IMR-90 (cell line): ENCODE results near the gene MRPL58. TPM values are rescaled to one million over a fixed set of nuclear protein-coding genes. Genes with fewer than 3 reads are reported as not detected.

Experiments used
- ATAC-seq: fragments of 200-7000 bp; cut with Tn5 transposase; 2 replicates; pipeline ENCODE4 v1.9.1; 2020; ENCODE audit warnings: low read depth, mild to moderate bottlenecking, moderate library complexity
- BruUV-seq: library from RNA; stranded (reverse); fragments of 400-500 nt; replicated peaks from 2 replicates; lab custom pipeline; 2021; lab: Mats Ljungman, UMichigan
- CTCF ChIA-PET: fragments of 300-600 bp; formaldehyde crosslinking; extraction: SDS; loops from one replicate; lab custom pipeline; 2021; ENCODE audit warnings: antibody characterized with exemption; lab: Yijun Ruan, JAX
- POLR2A ChIA-PET: fragments of 300-600 bp; sonication (Branson Sonifier 250); formaldehyde crosslinking; loops from one replicate; lab custom pipeline; 2022; ENCODE audit warnings: antibody characterized with exemption; ENCODE audit not compliant: unreplicated experiment; lab: Charles Lee
- DNase-seq: peaks from one replicate; pipeline ENCODE4 v3.0.0; 2013
- H2AFZ ChIP-seq: replicated peaks from 2 replicates; pipeline ENCODE3; 2013; ENCODE audit warnings: low read length, mild to moderate bottlenecking; ENCODE audit not compliant: poor library complexity
- H2AK5ac ChIP-seq: 2 replicates; pipeline ENCODE4 v1.6.1; 2013; ENCODE audit warnings: low read depth, low read length, inconsistent platforms
- H2AK9ac ChIP-seq: replicated peaks from 2 replicates; pipeline ENCODE3; 2013; ENCODE audit warnings: mild to moderate bottlenecking, low read depth, low read length, moderate library complexity; ENCODE audit not compliant: poor library complexity
- H2BK120ac ChIP-seq: 2 replicates; pipeline ENCODE4 v1.6.1; 2013; ENCODE audit warnings: low read depth, low read length, inconsistent platforms
- H2BK15ac ChIP-seq: 3 replicates; pipeline ENCODE4 v1.6.1; 2013; ENCODE audit warnings: low read depth, low read length, inconsistent platforms
- H2BK20ac ChIP-seq: 2 replicates; pipeline ENCODE4 v1.6.1; 2013; ENCODE audit warnings: low read depth, mild to moderate bottlenecking, inconsistent platforms, low read length, moderate library complexity
- H2BK5ac ChIP-seq: 2 replicates; pipeline ENCODE4 v1.6.1; 2013; ENCODE audit warnings: mild to moderate bottlenecking, low read depth, low read length, inconsistent platforms; ENCODE audit not compliant: poor library complexity, severe bottlenecking
- H3K14ac ChIP-seq: replicated peaks from 2 replicates; pipeline ENCODE4 v1.6.1; 2013; ENCODE audit warnings: low read depth, low read length, inconsistent platforms
- H3K18ac ChIP-seq: 2 replicates; pipeline ENCODE4 v1.6.1; 2013; ENCODE audit warnings: low read depth, low read length, control low read depth
- H3K23ac ChIP-seq: 2 replicates; pipeline ENCODE4 v1.6.1; 2013; ENCODE audit warnings: low read depth, low read length, inconsistent platforms
- H3K27ac ChIP-seq: 2 replicates; pipeline ENCODE4 v1.5.1; 2013; ENCODE audit warnings: mild to moderate bottlenecking, control low read depth, low read length; ENCODE audit not compliant: insufficient read depth
- H3K27me3 ChIP-seq: 2 replicates; pipeline ENCODE4 v1.6.1; 2013; ENCODE audit warnings: low read length; ENCODE audit not compliant: control insufficient read depth, insufficient read depth
- H3K36me3 ChIP-seq: 2 replicates; pipeline ENCODE4 v1.6.1; 2013; ENCODE audit warnings: low read length, mixed read lengths; ENCODE audit not compliant: control insufficient read depth, insufficient read depth
- H3K4ac ChIP-seq: 2 replicates; pipeline ENCODE4 v1.6.1; 2013; ENCODE audit warnings: low read depth, low read length, inconsistent platforms
- H3K4me1 ChIP-seq: 2 replicates; pipeline ENCODE4 v1.6.1; 2013; ENCODE audit warnings: low read length, mixed read lengths; ENCODE audit not compliant: control insufficient read depth, insufficient read depth
- H3K4me2 ChIP-seq: 2 replicates; pipeline ENCODE4 v1.6.1; 2013; ENCODE audit warnings: low read depth, mild to moderate bottlenecking, control low read depth, low read length, moderate library complexity
- H3K4me3 ChIP-seq: 2 replicates; pipeline ENCODE4 v1.5.1; 2013; ENCODE audit warnings: low read depth, mild to moderate bottlenecking, control low read depth, low read length, moderate library complexity; ENCODE audit not compliant: insufficient read depth
- H3K56ac ChIP-seq: 2 replicates; pipeline ENCODE4 v1.6.1; 2013; ENCODE audit warnings: low read length, inconsistent platforms; ENCODE audit not compliant: insufficient read depth; ENCODE audit errors: extremely low read depth
- H3K79me1 ChIP-seq, 2 experiments: 2 replicates each; pipeline ENCODE4 v1.6.1; 2013; ENCODE audit warnings: low read length in 2 of 2, inconsistent platforms in 1 of 2, low read depth in 1 of 2
- H3K9ac ChIP-seq: 2 replicates; pipeline ENCODE4 v1.6.1; 2013; ENCODE audit warnings: low read depth, low read length, control low read depth
- H3K9me1 ChIP-seq: 2 replicates; pipeline ENCODE4 v1.6.1; 2013; ENCODE audit warnings: low read length, inconsistent platforms; ENCODE audit not compliant: insufficient read depth
- H3K9me3 ChIP-seq: 2 replicates; pipeline ENCODE4 v1.6.1; 2013; ENCODE audit warnings: low read length; ENCODE audit not compliant: control insufficient read depth, insufficient read depth
- H4K20me1 ChIP-seq: 2 replicates; pipeline ENCODE4 v1.6.1; 2013; ENCODE audit warnings: low read length, inconsistent platforms; ENCODE audit not compliant: insufficient read depth
- H4K5ac ChIP-seq: 2 replicates; pipeline ENCODE4 v1.6.1; 2013; ENCODE audit warnings: mild to moderate bottlenecking, low read depth, low read length, control low read depth
- H4K8ac ChIP-seq, 2 experiments: 2 replicates each; pipeline ENCODE4 v1.6.1; 2013; ENCODE audit warnings: low read depth in 2 of 2, low read length in 2 of 2, control low read depth in 1 of 2, inconsistent platforms in 1 of 2
- H4K91ac ChIP-seq: 2 replicates; pipeline ENCODE4 v1.6.1; 2013; ENCODE audit warnings: low read depth, low read length, inconsistent platforms; ENCODE audit not compliant: insufficient read depth
- BHLHE40 ChIP-seq: fragments of 150-350 bp; IDR thresholded peaks from 2 replicates; pipeline ENCODE4 v1.6.1; 2016; ENCODE audit warnings: mild to moderate bottlenecking, low read depth, low read length
- CEBPB ChIP-seq: IDR thresholded peaks from 2 replicates; pipeline ENCODE4 v1.6.1; 2012; ENCODE audit warnings: low read depth, low read length, improper control_type of control experiment
- FOS ChIP-seq: fragments of 150-350 bp; IDR thresholded peaks from 2 replicates; pipeline ENCODE4 v1.6.1; 2016; ENCODE audit warnings: low read depth, low read length
- MAFK ChIP-seq: IDR thresholded peaks from 2 replicates; pipeline ENCODE4 v1.6.1; 2012; ENCODE audit warnings: low read depth, low read length, improper control_type of control experiment
- MAZ ChIP-seq: IDR thresholded peaks from 2 replicates; pipeline ENCODE4 v1.6.1; 2012; ENCODE audit warnings: low read depth, mild to moderate bottlenecking, low read length, improper control_type of control experiment, moderate library complexity, borderline replicate concordance
- MXI1 ChIP-seq: IDR thresholded peaks from 2 replicates; pipeline ENCODE4 v1.6.1; 2012; ENCODE audit warnings: low read depth, mild to moderate bottlenecking, low read length, moderate library complexity, borderline replicate concordance
- NFE2L2 ChIP-seq: fragments of 150-350 bp; IDR thresholded peaks from 2 replicates; pipeline ENCODE4 v1.6.1; 2016; ENCODE audit warnings: low read depth, mild to moderate bottlenecking, low read length
- RAD21 ChIP-seq: IDR thresholded peaks from 2 replicates; pipeline ENCODE4 v1.6.1; 2012; ENCODE audit warnings: low read length, improper control_type of control experiment
- RFX5 ChIP-seq: IDR thresholded peaks from 2 replicates; pipeline ENCODE4 v1.8.0; 2012; ENCODE audit warnings: low read depth, mild to moderate bottlenecking, low read length, moderate library complexity
- SMC3 ChIP-seq: fragments of 150-350 bp; IDR thresholded peaks from 2 replicates; pipeline ENCODE4 v1.6.1; 2016; ENCODE audit warnings: low read depth, mild to moderate bottlenecking, antibody characterized with exemption, low read length, moderate library complexity
- WGBS, 2 experiments: methylation state at CpG; one replicate each; pipeline versions ENCODE4 v1.1.5 to v1.1.7; 2013; ENCODE audit warnings: missing lambda C conversion rate in 2 of 2; ENCODE audit not compliant: insufficient read length in 1 of 2; ENCODE audit errors: extremely low coverage in 2 of 2; 5-methylcytosine and 5-hydroxymethylcytosine counted together
- dilution Hi-C: fragments of 300-500 bp; cut with HindIII; formaldehyde crosslinking; loops from one replicate; pipeline ENCODE4 v1.14.3; 2018; ENCODE audit warnings: low sequenced_read_pairs; ENCODE audit not compliant: unreplicated experiment
- in situ Hi-C: fragments of 300-500 bp; cut with MboI; formaldehyde crosslinking; loops from 3 replicates; pipeline ENCODE4 v1.14.3; 2019; ENCODE audit warnings: low sequenced_read_pairs, inconsistent platforms, mixed read lengths
- intact Hi-C: fragments of 100-400 bp; cut with micrococcal nuclease; formaldehyde crosslinking; loops from 2 replicates; pipeline ENCODE4 v1.10.0; 2022
- polyA plus RNA-seq, 3 experiments: library from polyadenylated mRNA; depleted of rRNA; stranded (reverse); fragments of >200 nt; gene quantifications; 2 replicates each; pipeline ENCODE4 v1.2.3, GENCODE V29; 2012; ENCODE audit warnings: low replicate concordance in 1 of 3
- total RNA-seq: library from RNA; depleted of rRNA; stranded (reverse); fragments of >200 nt; gene quantifications from 2 replicates; pipeline ENCODE4 v1.2.3, GENCODE V29; 2012
- TF ChIP-seq, protein P1 (sequence below): fragments of 150-350 bp; IDR thresholded peaks from 2 replicates; pipeline ENCODE4 v1.6.1; 2016; ENCODE audit warnings: low read depth, mild to moderate bottlenecking, low read length, moderate library complexity, borderline replicate concordance
- TF ChIP-seq, protein P2 (sequence below): conservative IDR thresholded peaks from 2 replicates; pipeline ENCODE4 v1.5.1; 2012; ENCODE audit warnings: mild to moderate bottlenecking, low read depth, low read length, improper control_type of control experiment

The MRPL58 gene
- total and polyA plus RNA-seq, 2 of the 4 experiments (the other 2 are of a cell fraction): 42.5 to 53.0 TPM

DNA sequence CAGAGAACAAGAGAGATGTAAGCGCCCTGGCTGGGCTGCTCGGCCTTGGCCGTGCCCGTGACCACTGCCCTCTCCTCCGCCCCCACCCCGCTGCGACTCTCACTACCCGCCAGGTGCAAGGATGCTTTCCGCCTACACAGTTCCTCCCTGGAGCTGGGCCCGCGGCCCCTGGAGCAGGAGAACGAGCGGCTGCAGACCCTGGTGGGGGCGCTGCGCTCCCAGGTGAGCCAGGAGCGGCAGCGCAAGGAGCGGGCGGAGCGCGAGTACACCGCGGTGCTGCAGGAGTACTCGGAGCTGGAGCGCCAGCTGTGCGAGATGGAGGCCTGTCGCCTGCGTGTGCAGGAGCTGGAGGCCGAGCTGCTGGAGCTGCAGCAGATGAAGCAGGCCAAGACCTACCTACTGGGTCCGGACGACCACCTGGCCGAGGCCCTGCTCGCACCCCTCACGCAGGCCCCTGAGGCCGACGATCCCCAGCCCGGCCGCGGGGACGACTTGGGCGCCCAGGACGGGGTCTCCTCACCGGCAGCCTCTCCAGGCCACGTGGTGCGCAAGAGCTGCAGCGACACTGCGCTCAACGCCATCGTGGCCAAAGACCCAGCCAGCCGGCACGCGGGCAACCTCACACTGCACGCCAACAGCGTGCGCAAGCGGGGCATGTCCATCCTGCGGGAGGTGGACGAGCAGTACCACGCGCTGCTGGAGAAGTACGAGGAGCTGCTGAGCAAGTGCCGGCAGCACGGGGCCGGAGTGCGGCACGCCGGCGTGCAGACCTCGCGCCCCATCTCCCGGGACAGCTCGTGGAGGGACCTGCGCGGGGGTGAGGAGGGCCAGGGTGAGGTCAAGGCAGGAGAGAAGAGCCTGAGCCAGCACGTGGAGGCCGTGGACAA, 9.2 kb upstream of the MRPL58 start:
- Histone ChIP-seq H2BK15ac (no peak overlapping the region), H3K4me1 (no peaks in the 10 kb centered on the region), H2BK20ac (no peak overlapping the region), H3K9me3 (no peaks in the 10 kb centered on the region), H4K20me1 (peaks cover 6% of the 10 kb centered on the region; the same call in 1 of the 2 replicates), H3K4ac (no peak overlapping the region), H4K5ac (no peak overlapping the region), H2AFZ (no peak overlapping the region), H3K27ac (no peak overlapping the region), H2AK5ac (no peak overlapping the region), H3K79me1 (peaks cover 6 to 14% of the 10 kb centered on the region in 2 experiments; a peak in 3 of 4 replicates), H3K56ac (no peak overlapping the region), H3K14ac (no peak overlapping the region), H3K27me3 (no peaks in the 10 kb centered on the region), H3K23ac (no peak overlapping the region), H2BK120ac (no peak overlapping the region), H2AK9ac (no peak overlapping the region), H3K18ac (no peak overlapping the region), H2BK5ac (no peak overlapping the region), H3K4me3 (no peak overlapping the region), H3K9me1 (no peaks in the 10 kb centered on the region), H3K36me3 (peaks cover 42% of the 10 kb centered on the region), H4K8ac (no peak overlapping the region), H3K4me2 (no peak overlapping the region), H4K91ac (no peak overlapping the region), H3K9ac (no peak overlapping the region)
- in situ Hi-C loops: no loop called here
- no peak for ATAC-seq
- ChIA-PET POLR2A (no interaction called here), CTCF (no interaction called here)
- WGBS, 2 experiments: 88% methylated on average over 52 of the region's 76 CpGs; no CpG with 5 or more reads in 1 of the 2 experiments
- BruUV-seq: no TSS peak
- intact Hi-C loops: no loop called here
- no peak for DNase-seq
- dilution Hi-C loops: no loop called here
- no peak for TF ChIP-seq BHLHE40
- TF ChIP-seq, protein P1, sequence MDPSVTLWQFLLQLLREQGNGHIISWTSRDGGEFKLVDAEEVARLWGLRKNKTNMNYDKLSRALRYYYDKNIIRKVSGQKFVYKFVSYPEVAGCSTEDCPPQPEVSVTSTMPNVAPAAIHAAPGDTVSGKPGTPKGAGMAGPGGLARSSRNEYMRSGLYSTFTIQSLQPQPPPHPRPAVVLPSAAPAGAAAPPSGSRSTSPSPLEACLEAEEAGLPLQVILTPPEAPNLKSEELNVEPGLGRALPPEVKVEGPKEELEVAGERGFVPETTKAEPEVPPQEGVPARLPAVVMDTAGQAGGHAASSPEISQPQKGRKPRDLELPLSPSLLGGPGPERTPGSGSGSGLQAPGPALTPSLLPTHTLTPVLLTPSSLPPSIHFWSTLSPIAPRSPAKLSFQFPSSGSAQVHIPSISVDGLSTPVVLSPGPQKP: no peak
- no peak for TF ChIP-seq SMC3
- TF ChIP-seq MAFK: no peak
- no peak for TF ChIP-seq RFX5
- TF ChIP-seq NFE2L2: no peak
- no peak for TF ChIP-seq FOS
- no peak for TF ChIP-seq RAD21
- TF ChIP-seq MXI1: no peak
- no peak for TF ChIP-seq MAZ
- TF ChIP-seq, protein P2, sequence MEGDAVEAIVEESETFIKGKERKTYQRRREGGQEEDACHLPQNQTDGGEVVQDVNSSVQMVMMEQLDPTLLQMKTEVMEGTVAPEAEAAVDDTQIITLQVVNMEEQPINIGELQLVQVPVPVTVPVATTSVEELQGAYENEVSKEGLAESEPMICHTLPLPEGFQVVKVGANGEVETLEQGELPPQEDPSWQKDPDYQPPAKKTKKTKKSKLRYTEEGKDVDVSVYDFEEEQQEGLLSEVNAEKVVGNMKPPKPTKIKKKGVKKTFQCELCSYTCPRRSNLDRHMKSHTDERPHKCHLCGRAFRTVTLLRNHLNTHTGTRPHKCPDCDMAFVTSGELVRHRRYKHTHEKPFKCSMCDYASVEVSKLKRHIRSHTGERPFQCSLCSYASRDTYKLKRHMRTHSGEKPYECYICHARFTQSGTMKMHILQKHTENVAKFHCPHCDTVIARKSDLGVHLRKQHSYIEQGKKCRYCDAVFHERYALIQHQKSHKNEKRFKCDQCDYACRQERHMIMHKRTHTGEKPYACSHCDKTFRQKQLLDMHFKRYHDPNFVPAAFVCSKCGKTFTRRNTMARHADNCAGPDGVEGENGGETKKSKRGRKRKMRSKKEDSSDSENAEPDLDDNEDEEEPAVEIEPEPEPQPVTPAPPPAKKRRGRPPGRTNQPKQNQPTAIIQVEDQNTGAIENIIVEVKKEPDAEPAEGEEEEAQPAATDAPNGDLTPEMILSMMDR: no peak
- no peak for TF ChIP-seq CEBPB
